Myocyte (in vitro differentiated cells): ENCODE results near the gene TMBIM6. TPM values are rescaled to one million over a fixed set of nuclear protein-coding genes. Genes with fewer than 3 reads are reported as not detected.
"Not testable (repeated sequence)": the region's sequence is repeated elsewhere in the genome, so short reads cannot be mapped to it uniquely, and the experiment has no call there.

Experiments used
- DNase-seq: peaks from one replicate; pipeline ENCODE4 v3.0.0-alpha.2; 2012; ENCODE audit warnings: low read depth
- total RNA-seq: library from RNA; depleted of rRNA; stranded (reverse); fragments of >200 nt; gene quantifications from 2 replicates; pipeline ENCODE4 v1.2.3, GENCODE V29; 2014

Gene TMBIM6
- total RNA-seq, 1 donor from 2014 or later = 361 TPM

- DNase-seq = peak; percentile 81
These were observed 35.1 kb downstream of the TMBIM6 start for GRCh38 chr12:49776413-49776812.

DNA sequence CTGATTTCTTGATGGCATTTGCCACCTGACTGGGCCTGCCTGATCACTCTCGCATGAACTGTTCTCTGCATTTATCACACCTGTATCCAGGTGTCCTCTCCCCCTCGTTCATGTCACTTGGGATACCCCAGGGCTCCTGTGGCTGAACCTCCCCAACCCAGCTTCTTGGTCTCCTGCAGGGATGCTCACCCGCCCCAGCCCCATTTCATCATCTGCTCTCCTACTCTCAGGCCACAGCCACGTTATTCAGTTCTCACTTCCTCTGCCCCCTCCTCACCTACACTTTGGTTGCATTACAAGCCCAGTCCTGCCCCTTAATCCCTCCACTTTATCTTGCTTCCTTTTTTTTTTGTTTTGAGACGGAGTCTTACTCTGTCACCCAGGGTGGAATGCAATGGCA lies 35.5 kb downstream of the TMBIM6 start:
- no peak for DNase-seq

DNA sequence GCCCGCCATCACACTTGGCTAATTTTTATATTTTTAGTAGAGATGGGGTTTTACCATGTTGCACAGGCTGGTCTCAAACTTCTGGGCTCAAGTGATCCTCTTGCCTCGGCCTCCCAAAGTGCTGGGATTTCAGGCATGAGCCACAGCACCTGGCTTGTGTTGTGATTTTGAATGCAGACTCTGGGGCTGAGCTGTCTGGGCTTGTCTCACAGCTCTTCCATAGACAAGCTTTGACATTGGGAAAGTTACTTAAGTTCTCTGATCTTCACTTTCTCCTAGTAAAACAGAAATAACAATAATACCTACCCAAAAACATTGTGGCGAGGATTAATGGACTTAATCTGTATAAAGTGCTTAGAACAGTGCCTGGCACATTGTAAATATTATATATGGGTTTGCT lies 36.0 kb downstream of the TMBIM6 start:
- DNase-seq = no peak

- DNase-seq = peak; percentile 36
These were observed 36.7 kb downstream of the TMBIM6 start for GRCh38 chr12:49777800-49778748.

- DNase-seq = peak; percentile 71
These were observed 38.2 kb downstream of the TMBIM6 start for GRCh38 chr12:49779581-49779980.

DNA sequence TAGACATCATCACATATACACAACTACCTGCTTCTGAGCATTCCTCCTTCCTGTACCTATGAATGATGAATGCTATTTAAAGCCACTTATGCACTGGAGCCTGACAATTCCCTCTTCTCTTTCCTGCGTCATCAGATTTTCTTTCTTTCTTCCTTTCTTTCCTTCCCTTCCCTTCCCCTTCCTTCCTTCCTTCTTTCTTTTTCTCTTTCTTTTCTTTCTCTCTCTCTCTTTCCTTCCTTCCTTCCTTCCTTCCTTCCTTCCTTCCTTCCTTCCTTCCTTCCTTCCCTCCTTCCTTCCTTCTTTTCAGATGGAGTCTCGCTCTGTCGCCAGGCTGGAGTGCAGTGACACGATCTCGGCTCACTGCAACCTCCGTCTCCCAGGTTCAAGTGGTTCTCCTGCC lies 39.6 kb downstream of the TMBIM6 start:
- DNase-seq = not testable (repeated sequence)

DNA sequence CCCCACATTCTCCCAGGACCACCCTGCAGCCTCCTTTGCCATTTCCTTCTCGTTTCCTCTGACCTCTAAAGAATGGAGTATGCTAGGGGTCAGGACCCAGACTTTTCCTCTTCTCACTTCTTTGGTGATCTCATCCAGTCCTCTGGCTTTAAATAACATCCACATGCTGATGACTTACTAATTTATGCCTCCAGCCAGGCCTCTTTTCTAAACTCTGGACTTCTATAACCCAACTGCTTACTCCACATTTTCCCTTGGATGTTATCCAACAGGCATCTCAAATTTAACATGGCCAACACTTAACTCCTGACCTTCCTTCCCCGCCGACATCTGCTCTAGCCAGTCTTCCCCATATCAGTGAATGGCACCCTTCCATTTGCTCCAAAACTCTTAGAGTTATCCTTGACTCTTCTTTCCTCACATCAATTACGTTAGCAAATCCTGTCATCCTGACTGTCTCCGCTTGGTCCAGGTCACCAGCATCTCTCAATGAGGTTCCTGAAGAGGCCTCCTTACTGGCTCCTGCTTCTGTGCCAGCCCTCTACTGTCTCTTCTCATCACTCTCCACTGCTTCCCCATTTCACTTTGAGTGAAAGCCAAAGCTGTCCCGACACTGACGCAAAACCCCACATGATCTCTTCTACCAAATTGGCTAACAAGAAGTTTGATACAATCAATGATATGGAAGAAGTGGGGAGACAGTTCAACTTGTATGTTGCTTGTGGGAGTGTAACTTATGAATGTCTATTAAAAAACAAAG lies 42.7 kb downstream of the TMBIM6 start:
- peak; percentile 95 for DNase-seq

DNA sequence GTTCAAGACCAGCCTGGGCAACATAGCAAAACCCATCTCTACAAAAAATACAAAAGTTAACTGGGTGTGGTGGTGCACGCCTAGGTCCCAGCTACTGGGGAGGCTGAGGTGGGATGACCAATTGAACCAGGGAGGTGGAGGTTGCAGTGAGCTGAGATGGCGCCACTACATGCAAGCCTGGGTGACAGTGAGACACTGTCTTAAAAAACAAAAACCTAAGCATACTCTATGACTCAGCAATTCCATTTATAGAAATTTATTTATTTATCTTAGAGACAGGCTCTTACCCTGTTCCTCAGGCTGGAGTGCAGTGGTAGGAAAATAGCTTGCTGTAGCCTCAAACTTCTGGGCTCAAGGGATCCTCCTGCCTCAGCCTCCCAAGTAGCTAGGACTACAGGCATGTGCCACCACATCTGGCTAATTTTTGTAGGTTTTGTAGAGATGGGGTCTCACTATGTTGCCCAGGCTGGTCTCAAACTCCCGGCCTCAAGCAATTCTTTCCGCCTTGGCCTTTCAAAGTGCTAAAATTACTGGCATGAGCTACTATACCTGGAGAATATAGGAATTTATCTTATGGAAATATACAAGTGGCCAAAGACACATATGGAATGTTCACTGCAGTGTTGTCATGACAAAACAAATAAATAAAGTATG lies 43.5 kb downstream of the TMBIM6 start:
- DNase-seq = peak; percentile 65

- no peak for DNase-seq
These were observed 46.3 kb downstream of the TMBIM6 start for GRCh38 chr12:49787672-49788071.

- no peak for DNase-seq
These were observed 48.6 kb downstream of the TMBIM6 start for GRCh38 chr12:49789992-49790391.

DNA sequence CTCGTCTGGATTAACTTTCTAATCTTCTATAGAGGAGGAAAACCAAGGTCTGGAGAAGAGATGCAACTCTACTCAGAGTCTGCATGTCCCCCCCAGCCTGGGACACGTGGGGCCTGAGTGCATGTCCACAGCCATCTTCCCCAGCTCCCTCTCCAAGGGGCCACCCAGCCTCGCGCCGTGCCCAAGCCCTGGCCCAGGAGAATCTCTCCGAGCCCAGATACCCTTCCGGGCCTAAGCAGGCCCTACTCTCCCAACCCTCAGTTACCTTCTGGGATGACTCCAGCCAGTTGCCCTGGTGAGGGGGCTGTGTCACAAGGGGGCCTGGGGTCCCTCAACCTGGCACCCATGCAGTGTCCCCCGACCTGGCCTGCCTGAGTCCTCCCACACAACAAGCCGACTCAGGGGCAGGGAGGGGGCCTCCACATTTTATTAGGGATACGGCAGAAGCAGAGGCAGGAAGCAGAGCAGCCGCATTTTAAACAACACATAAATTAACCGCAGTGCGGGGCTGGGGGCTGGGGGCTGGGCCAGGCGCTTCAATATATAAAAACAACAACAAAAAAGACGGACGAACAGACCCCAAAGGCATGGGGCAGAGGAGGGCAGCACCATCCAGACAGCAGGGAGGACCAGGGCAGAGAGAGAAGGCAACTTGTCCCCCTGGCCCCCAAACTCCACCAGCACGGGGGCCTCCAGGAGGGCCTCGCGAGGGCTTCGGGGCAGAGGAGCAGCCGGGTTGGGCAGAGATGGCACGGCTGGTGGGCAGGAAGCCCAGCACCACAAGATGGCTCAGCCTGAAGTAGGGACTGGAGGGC lies 49.6 kb downstream of the TMBIM6 start:
- DNase-seq = no peak

GRCh38 chr12:49791700-49792099 lies 50.3 kb downstream of the TMBIM6 start:
- DNase-seq = no peak

DNA sequence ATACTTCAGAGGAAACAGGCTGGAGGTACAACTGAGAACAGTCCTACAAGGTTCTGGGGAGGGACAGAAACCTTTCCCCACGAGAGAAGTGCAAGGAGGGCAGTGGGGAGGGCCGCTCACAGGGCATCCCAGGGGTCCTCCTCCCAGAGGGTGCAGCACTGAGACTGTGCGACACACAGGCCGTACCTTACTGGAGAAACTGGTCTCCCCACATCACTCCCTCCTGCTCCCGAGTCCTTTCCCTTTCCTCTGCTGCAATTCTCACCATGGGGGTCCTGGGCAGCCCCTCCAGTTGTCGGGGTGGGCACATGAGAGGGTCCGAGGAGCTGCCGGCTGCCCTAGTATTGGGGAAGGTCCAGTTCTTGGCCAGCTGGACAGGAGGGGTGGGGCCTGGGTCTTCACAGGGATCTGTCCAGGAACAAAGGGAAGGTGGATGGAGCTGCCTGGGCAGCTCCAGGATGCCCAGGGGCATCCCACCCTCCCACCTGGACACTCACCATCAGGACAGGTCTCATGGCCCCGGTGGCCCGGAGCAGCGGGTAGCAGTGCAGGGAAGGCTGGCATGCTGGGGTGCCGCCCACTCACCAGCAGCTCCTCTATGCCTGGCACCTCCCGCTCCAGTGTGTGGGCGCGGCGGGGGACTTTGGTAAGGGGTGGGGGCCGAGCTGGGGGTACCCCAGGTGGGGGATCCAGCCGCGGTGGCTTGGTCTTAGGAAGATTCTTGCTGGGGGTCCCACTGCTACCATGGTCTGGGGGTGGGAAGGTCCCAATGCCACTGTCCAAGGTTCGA lies 51.0 kb downstream of the TMBIM6 start:
- DNase-seq = no peak

DNA sequence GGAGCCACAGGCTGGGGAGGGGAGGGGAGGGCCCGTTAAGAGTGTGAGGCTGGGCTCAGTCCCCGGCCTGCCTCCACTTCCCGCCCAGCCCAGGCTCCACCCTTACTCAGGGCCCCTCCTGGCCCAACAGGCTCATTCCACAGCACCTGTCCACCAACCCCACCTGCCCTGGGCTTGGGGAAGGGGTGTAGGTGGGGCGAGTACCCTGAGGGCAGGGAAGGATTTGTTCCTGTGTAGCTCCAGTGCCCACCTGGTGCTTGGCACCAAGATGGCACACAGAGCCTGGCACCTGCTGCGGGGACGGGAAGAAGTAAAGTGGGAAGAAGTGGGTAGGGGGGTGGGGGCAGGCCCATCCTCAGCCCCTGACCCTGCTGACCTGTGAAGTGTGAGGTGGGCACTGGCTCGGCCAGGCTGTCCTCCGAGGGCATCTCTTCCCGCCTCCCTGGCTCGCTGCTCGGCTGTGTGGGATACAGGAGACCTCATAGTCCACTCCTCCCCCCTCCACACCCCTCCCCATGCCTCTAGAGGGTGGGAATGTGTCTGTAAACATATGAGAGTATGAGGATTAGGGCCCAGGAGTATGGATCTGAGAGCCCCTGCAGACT lies 51.7 kb downstream of the TMBIM6 start:
- DNase-seq = no peak

DNA sequence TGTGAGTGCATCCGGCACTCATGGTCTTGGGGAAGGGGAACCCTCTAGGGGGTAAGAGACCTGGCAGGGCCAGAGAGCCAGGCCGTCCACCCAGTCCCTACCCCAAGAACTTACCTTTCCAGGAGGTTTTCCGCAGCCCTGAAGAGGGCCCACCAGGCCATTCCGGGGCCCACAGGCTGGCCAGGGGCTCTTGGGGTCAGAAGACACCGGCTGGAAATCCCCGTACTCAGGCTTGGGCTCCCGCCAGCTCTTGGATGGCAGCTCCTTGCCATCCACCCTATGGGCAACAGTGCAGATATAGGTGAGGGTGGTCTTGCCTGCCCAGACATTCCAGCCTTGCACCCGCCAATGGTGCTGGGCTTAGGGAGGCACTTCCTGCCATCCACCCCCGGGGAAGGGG lies 52.3 kb downstream of the TMBIM6 start:
- no peak for DNase-seq

DNA sequence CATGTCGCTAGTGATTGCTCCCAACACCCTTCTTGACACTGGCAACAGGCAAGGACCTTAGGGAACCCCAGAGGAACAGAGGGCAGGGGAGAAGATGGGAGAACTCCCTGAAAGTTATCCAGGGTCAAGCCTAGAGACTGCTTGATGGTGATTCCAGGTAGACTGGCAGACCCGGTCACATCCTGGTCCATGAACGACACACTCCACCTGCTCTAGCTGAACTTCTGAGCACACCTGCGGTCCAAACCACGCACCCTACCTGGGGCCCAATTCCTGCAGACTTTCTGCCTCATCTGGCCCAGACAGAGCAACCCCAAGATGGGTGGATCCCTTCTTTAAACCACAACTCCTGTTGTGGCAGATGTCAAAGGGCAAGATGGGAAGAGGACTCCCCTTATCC lies 52.7 kb downstream of the TMBIM6 start:
- DNase-seq = no peak

GRCh38 chr12:49794811-49795653 lies 53.7 kb downstream of the TMBIM6 start:
- no peak for DNase-seq

DNA sequence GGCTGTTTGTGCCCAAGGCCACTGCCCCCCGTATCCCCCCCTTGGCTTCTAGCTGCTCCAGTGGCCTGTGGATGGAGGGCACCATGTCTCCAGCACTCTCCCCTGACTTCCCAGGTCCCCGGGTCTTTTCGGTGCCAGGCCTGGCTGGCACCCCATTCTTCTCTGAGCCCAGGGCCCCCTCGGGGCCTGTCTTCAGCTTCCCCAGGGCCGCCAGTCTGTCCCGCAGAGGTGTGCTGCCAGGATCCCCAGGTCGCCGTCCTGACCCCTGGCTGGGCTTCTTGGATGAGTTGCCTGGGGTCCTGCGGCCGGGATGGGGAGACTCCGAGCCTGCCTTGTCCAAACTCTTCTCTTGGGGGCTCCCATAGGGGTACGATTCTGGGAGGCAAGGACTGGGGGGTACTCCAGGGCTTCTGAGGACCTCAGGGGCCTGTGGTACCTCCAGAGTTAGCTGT lies 54.3 kb downstream of the TMBIM6 start:
- DNase-seq = no peak

DNA sequence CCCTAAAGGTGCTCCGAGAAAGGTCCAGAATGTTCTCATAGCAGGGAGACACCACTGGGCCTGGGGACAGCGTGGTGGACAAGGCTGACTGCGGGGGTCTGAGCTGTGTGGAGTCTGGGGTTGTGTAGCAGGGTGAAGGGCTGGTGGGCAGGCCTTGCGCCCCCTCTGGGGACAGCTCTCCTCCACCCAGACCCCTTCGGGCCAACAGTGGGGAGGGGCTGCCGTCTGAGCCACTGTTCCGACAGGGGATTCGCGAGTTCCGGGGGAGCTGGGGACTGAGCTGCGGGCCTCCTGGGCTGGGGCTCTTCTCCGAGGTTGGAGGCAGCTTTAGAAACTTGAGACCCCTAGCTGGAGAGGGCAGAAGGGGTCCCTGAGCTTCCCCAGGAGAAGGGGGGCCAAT lies 54.8 kb downstream of the TMBIM6 start:
- DNase-seq = no peak
